NAMALWA (cell line): ENCODE measurements around the gene COQ4.

Source experiments
- DNase-seq: peaks from one replicate; pipeline ENCODE4 v3.0.0-alpha.2; 2015; ENCODE audit warnings: low spot score

Gene COQ4

DNA sequence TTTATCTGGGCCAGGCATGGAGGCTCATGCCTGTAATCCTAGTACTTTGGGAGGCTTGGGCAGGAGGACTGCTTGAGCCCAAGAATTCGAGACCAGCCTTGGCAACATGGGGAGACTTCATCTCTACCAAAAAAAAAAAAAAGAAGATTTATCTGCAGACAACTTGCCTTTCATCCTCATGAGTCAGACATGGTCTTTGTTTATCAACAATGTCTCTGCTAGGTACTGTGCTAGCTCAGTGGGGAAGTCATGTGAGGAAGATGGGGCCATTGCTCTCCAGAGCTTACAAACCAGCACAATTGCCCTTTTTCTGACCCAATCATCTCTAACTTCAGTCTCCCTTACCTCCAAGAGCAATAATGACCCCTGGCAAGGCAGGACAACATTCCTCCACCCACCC is 50.1 kb downstream of the COQ4 start:
- DNase-seq, result no peak

DNA sequence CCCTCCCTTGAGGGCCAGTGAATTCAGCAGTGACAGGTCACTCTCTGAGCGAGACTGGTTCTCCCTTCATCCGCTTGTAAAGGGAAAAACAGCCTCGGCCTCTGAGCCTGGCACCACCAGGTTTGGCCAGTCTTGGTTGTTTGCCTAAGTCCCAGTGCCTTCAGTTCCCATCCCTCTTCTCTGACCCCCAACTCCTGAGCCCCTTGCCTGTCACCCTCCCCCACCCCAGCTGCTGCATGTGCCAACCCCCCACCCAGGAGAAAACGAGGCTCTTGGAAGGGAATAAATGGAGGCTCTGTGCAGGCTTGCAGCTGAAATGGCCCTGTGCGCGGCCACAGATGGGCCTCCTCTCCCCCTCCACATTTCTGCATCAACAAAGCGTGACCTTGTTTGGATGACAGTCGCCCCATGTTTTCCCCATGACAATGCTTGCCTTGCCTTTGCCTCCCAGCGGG is 51.6 kb downstream of the COQ4 start:
- DNase-seq, result no peak

DNA sequence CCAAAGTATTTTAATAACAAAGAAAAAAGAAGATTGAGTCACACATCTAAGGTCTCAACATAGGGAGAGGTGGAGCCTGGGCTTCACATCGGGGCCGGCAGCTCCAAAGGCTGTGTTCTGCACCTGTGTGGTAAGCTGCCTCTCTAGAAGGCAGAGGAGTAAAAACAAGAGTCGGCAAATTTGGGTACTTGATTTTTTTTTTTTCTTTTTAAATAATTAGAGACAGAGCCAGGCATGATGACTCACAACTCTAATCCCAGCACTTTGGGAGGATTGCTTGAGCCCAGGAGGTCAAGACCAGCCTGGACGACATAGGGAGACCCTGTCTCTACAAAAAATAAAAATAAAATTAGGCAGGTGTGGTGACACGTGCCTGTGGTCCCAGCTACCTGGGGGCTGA is 53.2 kb downstream of the COQ4 start:
- DNase-seq, result no peak

DNA sequence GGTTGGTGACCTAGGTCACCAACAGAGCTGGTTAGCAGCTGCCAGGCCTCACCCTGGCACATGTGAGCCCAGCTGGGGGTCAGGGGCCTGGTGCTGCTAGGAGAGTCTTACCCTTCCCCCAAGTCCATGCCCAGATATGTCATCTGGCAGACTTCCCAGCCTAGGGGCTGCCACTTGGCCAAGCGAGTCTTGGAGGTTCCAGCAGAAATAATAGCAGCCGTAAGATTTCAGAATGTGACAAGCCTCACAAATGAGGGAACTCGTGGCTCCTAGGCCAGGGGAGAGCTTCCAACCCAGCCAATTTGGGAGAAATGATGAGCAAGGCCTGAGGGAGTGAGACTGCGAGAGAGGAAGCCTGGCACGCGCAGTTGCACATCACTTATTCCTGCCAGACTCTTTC is 59.6 kb downstream of the COQ4 start:
- no peak for DNase-seq

DNA sequence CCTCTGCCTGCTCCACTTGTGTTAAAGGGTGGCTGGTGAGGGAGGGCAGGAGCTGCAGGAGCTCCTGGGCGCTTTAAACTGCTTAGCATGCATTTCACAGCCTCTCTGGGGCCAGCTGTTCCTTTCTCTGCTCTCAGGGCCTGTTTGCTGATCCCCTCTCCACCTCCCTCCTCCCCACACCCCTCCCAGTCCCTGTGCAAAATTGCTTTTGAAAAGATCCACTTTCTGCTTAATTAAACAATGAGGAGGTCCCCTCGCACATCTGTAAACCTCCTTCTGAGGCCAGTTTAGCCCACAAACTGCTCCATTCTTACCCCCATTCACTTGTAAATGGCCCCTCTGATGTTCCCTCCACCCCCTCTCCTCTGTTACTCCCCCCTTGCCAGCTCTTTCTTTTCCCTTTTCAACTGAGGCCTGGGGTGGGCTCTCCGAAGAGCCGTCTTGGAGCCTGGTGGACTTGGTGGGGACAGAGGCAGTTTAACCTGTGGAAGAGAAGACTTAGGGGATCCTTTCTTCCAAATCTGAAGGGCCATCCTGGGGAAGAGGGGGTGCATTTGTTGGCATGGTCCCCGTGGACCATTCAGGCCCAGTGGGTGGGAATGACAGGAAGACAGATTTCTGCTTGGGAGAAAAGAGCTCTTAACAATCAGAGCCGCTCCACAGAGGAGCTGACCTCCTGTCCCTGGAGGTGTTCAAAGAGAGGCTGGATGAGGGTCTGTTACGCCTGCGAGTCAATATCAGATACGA is 60.5 kb downstream of the COQ4 start:
- no peak for DNase-seq
